Keratinocyte (primary cell): Measurements from ENCODE around the gene SAMD3. TPM values are rescaled to one million over a fixed set of nuclear protein-coding genes. Genes with fewer than 3 reads are reported as not detected.

ENCODE experiments used
- DNase-seq: peaks from one replicate; pipeline ENCODE4 v3.0.0-alpha.2; 2011; ENCODE audit warnings: low read depth, missing footprints, low spot score
- FAIRE-seq: peaks from 2 replicates; lab custom pipeline; 2011; peaks lifted over from hg19 to GRCh38; lab: Jason Lieb, UNC
- H2AFZ ChIP-seq: 2 replicates; pipeline ENCODE4 v1.6.0; 2012; ENCODE audit warnings: low read length, control low read depth, inconsistent platforms; ENCODE audit not compliant: control insufficient read depth
- H3K27ac ChIP-seq: 2 replicates; pipeline ENCODE4 v1.5.1; 2011; ENCODE audit warnings: low read length; ENCODE audit not compliant: control insufficient read depth, insufficient read depth
- H3K27me3 ChIP-seq: 3 replicates; pipeline ENCODE4 v1.6.0; 2011; ENCODE audit warnings: low read length; ENCODE audit not compliant: control insufficient read depth, insufficient read depth; ENCODE audit errors: extremely low read depth
- H3K36me3 ChIP-seq, 2 experiments: 2 replicates in 1 of 2; 3 replicates in 1 of 2; pipeline ENCODE4 v1.5.1; 2011; ENCODE audit warnings: low read length in 2 of 2, mild to moderate bottlenecking in 1 of 2; ENCODE audit not compliant: control insufficient read depth in 2 of 2, insufficient read depth in 2 of 2; ENCODE audit errors: extremely low read depth in 1 of 2
- H3K4me1 ChIP-seq: 3 replicates; pipeline ENCODE4 v1.5.1; 2011; ENCODE audit warnings: low read length; ENCODE audit not compliant: control insufficient read depth, insufficient read depth; ENCODE audit errors: extremely low read depth
- H3K4me2 ChIP-seq: 3 replicates; pipeline ENCODE4 v1.6.0; 2011; ENCODE audit warnings: low read depth, low read length; ENCODE audit not compliant: control insufficient read depth, insufficient read depth; ENCODE audit errors: extremely low read depth
- H3K4me3 ChIP-seq, 3 experiments: fragments of 200-600 bp in 1 of 3; sonication (generic) in 1 of 3; 2 replicates in 2 of 3; 3 replicates in 1 of 3; pipeline ENCODE4 v1.5.1; 2011 to 2016; ENCODE audit warnings: low read length in 3 of 3, mild to moderate bottlenecking in 3 of 3, control low read depth in 2 of 3, inconsistent platforms in 1 of 3, low read depth in 1 of 3, mixed read lengths in 1 of 3, mixed run types in 1 of 3, moderate library complexity in 1 of 3; ENCODE audit not compliant: control insufficient read depth in 2 of 3, insufficient read depth in 2 of 3; ENCODE audit errors: extremely low read depth in 1 of 3
- H3K79me2 ChIP-seq: 2 replicates; pipeline ENCODE4 v1.6.0; 2012; ENCODE audit warnings: low read length; ENCODE audit not compliant: control insufficient read depth, insufficient read depth
- H3K9ac ChIP-seq: 3 replicates; pipeline ENCODE4 v1.6.0; 2011; ENCODE audit warnings: low read length; ENCODE audit not compliant: control insufficient read depth, insufficient read depth; ENCODE audit errors: extremely low read depth
- H3K9me1 ChIP-seq: 3 replicates; pipeline ENCODE4 v1.6.0; 2011; ENCODE audit warnings: low read length; ENCODE audit not compliant: control insufficient read depth, insufficient read depth; ENCODE audit errors: extremely low read depth
- H3K9me3 ChIP-seq: 2 replicates; pipeline ENCODE4 v1.5.1; 2012; ENCODE audit warnings: low read depth, low read length; ENCODE audit not compliant: control insufficient read depth
- H4K20me1 ChIP-seq: 3 replicates; pipeline ENCODE4 v1.6.0; 2011; ENCODE audit warnings: low read length; ENCODE audit not compliant: control insufficient read depth, insufficient read depth; ENCODE audit errors: extremely low read depth
- EZH2 ChIP-seq: IDR thresholded peaks from one replicate; pipeline ENCODE4 v1.6.1; 2012; ENCODE audit warnings: inconsistent platforms, mild to moderate bottlenecking, low read length, moderate library complexity
- dilution Hi-C: fragments of 300-500 bp; cut with MboI; formaldehyde crosslinking; loops from one replicate; pipeline ENCODE4 v1.7.0; 2020; ENCODE audit warnings: low sequenced_read_pairs; ENCODE audit not compliant: extremely low pct_ligation_motif_present
- polyA plus RNA-seq, 5 experiments: library from polyadenylated mRNA; depleted of rRNA in 3 of 5; stranded (reverse) in 3 of 5; stranded (forward) in 1 of 5; unstranded in 1 of 5; fragments of >200 nt; gene quantifications; 1 replicate in 1 of 5; 2 replicates in 3 of 5; 3 replicates in 1 of 5; pipeline versions ENCODE4 v1.2.1 to v1.2.3, GENCODE V29; 2011 to 2012; ENCODE audit warnings: missing spikeins in 2 of 5, low read depth in 1 of 5, low replicate concordance in 1 of 5
- TF ChIP-seq, protein P1 (sequence below), 3 experiments: IDR thresholded peaks in 1 of 3; conservative IDR thresholded peaks in 1 of 3; optimal IDR thresholded peaks in 1 of 3; 2 replicates in 2 of 3; 3 replicates in 1 of 3; pipeline versions ENCODE3 to v1.5.1; 2011; ENCODE audit warnings: low read length in 3 of 3, mild to moderate bottlenecking in 3 of 3, moderate library complexity in 2 of 3, control low read depth in 1 of 3, inconsistent platforms in 1 of 3; ENCODE audit not compliant: insufficient read depth in 2 of 3; ENCODE audit errors: extremely low read depth in 1 of 3

Gene SAMD3
- polyA plus RNA-seq, 1 donor (not counting 4 experiments of a cell fraction or from before 2014, with no cell fraction given), result 5.4 TPM

DNA sequence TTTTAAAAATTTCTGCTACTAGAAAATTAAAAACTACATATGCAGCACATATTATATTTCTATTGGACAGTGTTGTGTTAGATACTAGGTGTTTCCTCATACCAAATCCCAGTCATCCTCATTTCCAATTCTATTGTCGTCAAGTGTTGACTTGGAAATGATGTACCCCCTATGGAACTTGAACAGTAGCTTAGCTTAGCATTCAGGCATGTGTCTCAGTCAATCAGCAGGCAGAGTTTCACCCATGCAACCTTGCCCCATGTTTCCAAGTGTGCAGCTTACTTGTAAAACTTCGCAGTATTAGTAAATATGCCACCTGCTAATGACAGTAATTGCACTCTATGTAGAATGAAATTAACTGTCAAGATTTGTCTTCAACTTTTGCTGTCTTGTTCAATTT is 59.5 kb downstream of the SAMD3 start:
- no peaks in the 10 kb centered on the region for H3K27me3 ChIP-seq
- no peaks in the 10 kb centered on the region for H3K79me2 ChIP-seq
- H3K9ac ChIP-seq, result no peak overlapping the region
- dilution Hi-C loops, result no loop called here
- H3K4me3 ChIP-seq, result no peak overlapping the region
- TF ChIP-seq EZH2, result no peak
- TF ChIP-seq, protein P1, sequence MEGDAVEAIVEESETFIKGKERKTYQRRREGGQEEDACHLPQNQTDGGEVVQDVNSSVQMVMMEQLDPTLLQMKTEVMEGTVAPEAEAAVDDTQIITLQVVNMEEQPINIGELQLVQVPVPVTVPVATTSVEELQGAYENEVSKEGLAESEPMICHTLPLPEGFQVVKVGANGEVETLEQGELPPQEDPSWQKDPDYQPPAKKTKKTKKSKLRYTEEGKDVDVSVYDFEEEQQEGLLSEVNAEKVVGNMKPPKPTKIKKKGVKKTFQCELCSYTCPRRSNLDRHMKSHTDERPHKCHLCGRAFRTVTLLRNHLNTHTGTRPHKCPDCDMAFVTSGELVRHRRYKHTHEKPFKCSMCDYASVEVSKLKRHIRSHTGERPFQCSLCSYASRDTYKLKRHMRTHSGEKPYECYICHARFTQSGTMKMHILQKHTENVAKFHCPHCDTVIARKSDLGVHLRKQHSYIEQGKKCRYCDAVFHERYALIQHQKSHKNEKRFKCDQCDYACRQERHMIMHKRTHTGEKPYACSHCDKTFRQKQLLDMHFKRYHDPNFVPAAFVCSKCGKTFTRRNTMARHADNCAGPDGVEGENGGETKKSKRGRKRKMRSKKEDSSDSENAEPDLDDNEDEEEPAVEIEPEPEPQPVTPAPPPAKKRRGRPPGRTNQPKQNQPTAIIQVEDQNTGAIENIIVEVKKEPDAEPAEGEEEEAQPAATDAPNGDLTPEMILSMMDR (optimal IDR thresholded peaks at IDR 0.05 in 1 of 3, IDR thresholded peaks at IDR 0.05 in 1 of 3, conservative IDR thresholded peaks at IDR 0.05 in 1 of 3; ENCODE audit: extremely low read depth in 1 of 3, insufficient read depth in 2 of 3, low read length in 3 of 3), result no peak
- H3K27ac ChIP-seq, result no peak overlapping the region
- FAIRE-seq (no peak), DNase-seq (no peak)
- no peaks in the 10 kb centered on the region for H3K4me1 ChIP-seq
- H3K9me1 ChIP-seq, result no peaks in the 10 kb centered on the region
- no peaks in the 10 kb centered on the region for H3K9me3 ChIP-seq
- H3K36me3 ChIP-seq, result no peaks in the 10 kb centered on the region
- H3K4me2 ChIP-seq, result no peak overlapping the region
- H4K20me1 ChIP-seq, result no peaks in the 10 kb centered on the region
- no peak overlapping the region for H2AFZ ChIP-seq

DNA sequence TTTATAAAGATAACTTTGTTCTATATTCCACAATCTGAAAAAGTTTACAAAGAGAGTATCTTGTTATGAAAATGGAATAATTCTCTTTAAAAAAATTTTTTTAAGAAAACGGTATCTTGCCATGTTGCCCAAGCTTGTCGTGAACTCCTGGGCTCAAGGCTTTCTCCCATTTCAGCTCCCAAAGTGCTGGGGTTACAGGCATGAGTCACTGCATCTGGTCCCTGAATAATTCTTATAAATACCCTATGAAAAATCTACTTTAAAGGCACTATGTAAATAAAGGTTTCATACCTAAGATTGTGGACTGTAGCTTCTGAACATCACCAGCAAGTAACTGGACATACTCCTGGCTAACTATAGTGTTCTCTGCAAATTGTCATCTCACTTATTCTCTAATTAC is 60.3 kb downstream of the SAMD3 start:
- Histone ChIP-seq H3K9me1 (no peaks in the 10 kb centered on the region), H3K4me3 (no peak overlapping the region), H3K4me1 (no peaks in the 10 kb centered on the region), H3K36me3 (no peaks in the 10 kb centered on the region), H2AFZ (no peak overlapping the region), H3K4me2 (no peak overlapping the region), H3K9me3 (no peaks in the 10 kb centered on the region), H4K20me1 (no peaks in the 10 kb centered on the region), H3K27ac (no peak overlapping the region), H3K79me2 (no peaks in the 10 kb centered on the region), H3K9ac (no peak overlapping the region), H3K27me3 (no peaks in the 10 kb centered on the region)
- TF ChIP-seq, protein P1 (optimal IDR thresholded peaks at IDR 0.05 in 1 of 3, IDR thresholded peaks at IDR 0.05 in 1 of 3, conservative IDR thresholded peaks at IDR 0.05 in 1 of 3; ENCODE audit: extremely low read depth in 1 of 3, insufficient read depth in 2 of 3, low read length in 3 of 3), result no peak
- no peak for FAIRE-seq
- no peak for DNase-seq
- dilution Hi-C loops, result no loop called here
